HG03565 (cell line): ENCODE data around the gene RNF168.
"Not testable (repeated sequence)": the region's sequence is repeated elsewhere in the genome, so short reads cannot be mapped to it uniquely, and the experiment has no call there.

Source experiments
- ATAC-seq: cut with Tn5 transposase; IDR thresholded peaks from one replicate; pipeline ENCODE4 v1.9.1; 2021; ENCODE audit warnings: mild to moderate bottlenecking, moderate library complexity; ENCODE audit not compliant: unreplicated experiment

Gene RNF168

GRCh38 chr3:196503196-196504076 lies at the start of gene RNF168:
Gene RNF168, minus strand, starts transcription at chr3:196503768. Its CDS starts 595 bp downstream, at chr3:196503173.
- peak; percentile 67 for ATAC-seq

- no peak for ATAC-seq
Observed at GRCh38 chr3:196552253-196552652, 48.7 kb upstream of the RNF168 start.

- not testable (repeated sequence) for ATAC-seq
Observed at GRCh38 chr3:196550172-196550571, 46.6 kb upstream of the RNF168 start.

- not testable (repeated sequence) for ATAC-seq
Observed at GRCh38 chr3:196549312-196549711, 45.7 kb upstream of the RNF168 start.

- ATAC-seq = no peak
Observed at GRCh38 chr3:196547067-196547466, 43.5 kb upstream of the RNF168 start.

- ATAC-seq = no peak
Observed at GRCh38 chr3:196546537-196546936, 43.0 kb upstream of the RNF168 start.

GRCh38 chr3:196544491-196544992 lies 41.0 kb upstream of the RNF168 start:
- no peak for ATAC-seq

GRCh38 chr3:196541684-196542445 lies 38.3 kb upstream of the RNF168 start:
- no peak for ATAC-seq

GRCh38 chr3:196537319-196537984 lies 33.9 kb upstream of the RNF168 start:
- no peak for ATAC-seq

- no peak for ATAC-seq
Observed at GRCh38 chr3:196533260-196533681, 29.7 kb upstream of the RNF168 start.

GRCh38 chr3:196531418-196531817 lies 27.9 kb upstream of the RNF168 start:
- no peak for ATAC-seq

- ATAC-seq = peak; percentile 62
Observed at GRCh38 chr3:196528639-196529233, 25.2 kb upstream of the RNF168 start.

GRCh38 chr3:196525141-196525540 lies 21.6 kb upstream of the RNF168 start:
- ATAC-seq = no peak

GRCh38 chr3:196524527-196524926 lies 21.0 kb upstream of the RNF168 start:
- ATAC-seq = no peak

- ATAC-seq = no peak
Observed at GRCh38 chr3:196523841-196524240, 20.3 kb upstream of the RNF168 start.

GRCh38 chr3:196521291-196521690 lies 17.7 kb upstream of the RNF168 start:
- ATAC-seq = not testable (repeated sequence)

GRCh38 chr3:196519718-196520082 lies 16.1 kb upstream of the RNF168 start:
- ATAC-seq = no peak

- ATAC-seq = no peak
Observed at GRCh38 chr3:196518966-196519717, 15.6 kb upstream of the RNF168 start.

GRCh38 chr3:196517919-196518318 lies 14.4 kb upstream of the RNF168 start:
- ATAC-seq = no peak

GRCh38 chr3:196517162-196517800 lies 13.7 kb upstream of the RNF168 start:
- no peak for ATAC-seq
